Measurements from ENCODE around the gene NPAS3.

- TF ChIP-seq, protein P1, sequence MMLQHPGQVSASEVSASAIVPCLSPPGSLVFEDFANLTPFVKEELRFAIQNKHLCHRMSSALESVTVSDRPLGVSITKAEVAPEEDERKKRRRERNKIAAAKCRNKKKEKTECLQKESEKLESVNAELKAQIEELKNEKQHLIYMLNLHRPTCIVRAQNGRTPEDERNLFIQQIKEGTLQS (IDR thresholded peaks at IDR 0.05; ENCODE audit: insufficient read depth, low read depth, low read length), result no peak
- TF ChIP-seq SIN3A (conservative IDR thresholded peaks at IDR 0.05 in 1 of 2, IDR thresholded peaks at IDR 0.05 in 1 of 2; ENCODE audit: low read depth in 1 of 2, low read length in 2 of 2) (no peak), YY1 (IDR thresholded peaks at IDR 0.05; ENCODE audit: low read depth, low read length) (no peak)
Observed at GRCh38 chr14:33282331-33283230, 343.9 kb downstream of the NPAS3 start.

Measured in H1 (cell line).